GM23248 (cell line): ENCODE data around the gene HCN1.

ENCODE experiments used
- EZH2 ChIP-seq: fragments of 200-600 bp; sonication (generic); IDR thresholded peaks from 2 replicates; pipeline ENCODE4 v1.6.1; 2018; ENCODE audit warnings: antibody characterized with exemption, mild to moderate bottlenecking; ENCODE audit not compliant: insufficient read depth, poor library complexity, severe bottlenecking
- EZH2phosphoT487 ChIP-seq: fragments of 200-600 bp; sonication (generic); IDR thresholded peaks from 2 replicates; pipeline ENCODE4 v1.6.1; 2018; ENCODE audit warnings: antibody characterized with exemption, moderate library complexity, mild to moderate bottlenecking, low read depth; ENCODE audit not compliant: insufficient read depth

DNA sequence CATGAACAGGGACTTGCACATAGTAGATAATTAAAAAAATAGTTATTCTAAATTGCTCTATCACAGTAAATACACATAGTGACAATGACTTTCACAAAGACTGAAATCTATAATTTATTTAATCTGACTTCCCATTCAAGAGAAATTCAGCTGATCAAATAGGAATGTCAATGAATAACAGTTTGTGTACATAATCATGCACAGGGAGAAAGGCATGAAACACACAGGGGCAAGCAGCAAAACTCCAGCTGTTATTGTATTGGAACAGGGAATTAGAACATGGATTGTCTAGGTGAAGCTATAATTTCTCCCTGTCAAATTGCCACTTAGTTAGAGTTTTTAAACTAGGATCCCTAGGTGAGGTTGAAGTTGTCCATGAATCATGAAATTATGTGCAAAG is 99.9 kb downstream of the HCN1 start:
- TF ChIP-seq EZH2 = no peak
- no peak for TF ChIP-seq EZH2phosphoT487
